A673 (cell line): ENCODE measurements around the gene IER5L. TPM values are rescaled to one million over a fixed set of nuclear protein-coding genes. Genes with fewer than 3 reads are reported as not detected.

Experiments used
- BruUV-seq: library from RNA; stranded (reverse); fragments of 400-500 nt; replicated peaks from 2 replicates; lab custom pipeline; 2021; lab: Mats Ljungman, UMichigan
- CTCF ChIA-PET: fragments of 300-600 bp; sonication (Branson Sonifier 250); formaldehyde crosslinking; loops from one replicate; lab custom pipeline; 2022; ENCODE audit warnings: antibody characterized with exemption; lab: Charles Lee
- POLR2A ChIA-PET: fragments of 300-600 bp; sonication (Branson Sonifier 250); formaldehyde crosslinking; loops from one replicate; lab custom pipeline; 2022; ENCODE audit warnings: antibody characterized with exemption; ENCODE audit not compliant: low non-redundant PET; lab: Charles Lee
- DNase-seq: peaks from one replicate; pipeline ENCODE4 v3.0.0-alpha.2; 2015; ENCODE audit warnings: low spot score
- H3K27ac ChIP-seq: fragments of 200-600 bp; sonication (generic); 2 replicates; pipeline ENCODE4 v1.5.1; 2016; ENCODE audit warnings: mixed run types, low read depth, mild to moderate bottlenecking, mixed read lengths, antibody characterized with exemption, low read length; ENCODE audit not compliant: poor library complexity, severe bottlenecking
- H3K27me3 ChIP-seq: fragments of 200-600 bp; sonication (generic); replicated peaks from 2 replicates; pipeline ENCODE4 v1.6.1; 2017; ENCODE audit warnings: mixed run types, low read depth, mild to moderate bottlenecking, mixed read lengths, antibody characterized with exemption, low read length; ENCODE audit not compliant: insufficient read depth, poor library complexity
- H3K36me3 ChIP-seq: fragments of 200-600 bp; sonication (generic); 2 replicates; pipeline ENCODE4 v1.6.1; 2016; ENCODE audit warnings: mixed run types, mild to moderate bottlenecking, mixed read lengths, antibody characterized with exemption, low read length; ENCODE audit not compliant: insufficient read depth, poor library complexity, severe bottlenecking
- H3K4me1 ChIP-seq: fragments of 200-600 bp; sonication (generic); 2 replicates; pipeline ENCODE4 v1.6.1; 2017; ENCODE audit warnings: mixed run types, mild to moderate bottlenecking, mixed read lengths, antibody characterized with exemption, low read length; ENCODE audit not compliant: insufficient read depth, poor library complexity, severe bottlenecking
- H3K4me3 ChIP-seq: fragments of 200-600 bp; sonication (generic); 2 replicates; pipeline ENCODE4 v1.5.1; 2016; ENCODE audit warnings: low read depth, mixed run types, mild to moderate bottlenecking, mixed read lengths, low read length; ENCODE audit not compliant: poor library complexity, severe bottlenecking
- H3K9me3 ChIP-seq: fragments of 200-600 bp; sonication (generic); 2 replicates; pipeline ENCODE4 v1.6.1; 2016; ENCODE audit warnings: mixed run types, low read depth, mild to moderate bottlenecking, mixed read lengths, antibody characterized with exemption, low read length; ENCODE audit not compliant: poor library complexity, severe bottlenecking
- EZH2 ChIP-seq: fragments of 200-600 bp; sonication (generic); IDR thresholded peaks from 2 replicates; pipeline ENCODE4 v1.6.1; 2017; ENCODE audit warnings: borderline replicate concordance, low read depth, mild to moderate bottlenecking, mixed read lengths, antibody characterized with exemption, low read length; ENCODE audit not compliant: poor library complexity, severe bottlenecking
- intact Hi-C: fragments of 100-400 bp; cut with micrococcal nuclease; formaldehyde crosslinking; loops from one replicate; pipeline ENCODE4 v1.10.0; 2022; ENCODE audit not compliant: unreplicated experiment
- total RNA-seq: library from RNA; stranded (reverse); gene quantifications from 2 replicates; pipeline ENCODE4 v1.2.3, GENCODE V29; 2021
- TF ChIP-seq, protein P1 (sequence below): fragments of 300-800, 200-600 bp; sonication (generic); conservative IDR thresholded peaks from 2 replicates; pipeline ENCODE4 v1.5.1; 2017; ENCODE audit warnings: low read depth, mild to moderate bottlenecking, antibody characterized with exemption, low read length, moderate library complexity, mixed read lengths

IER5L gene
- total RNA-seq, 1 experiment from 2014 or later = 14.0 TPM

GRCh38 chr9:129177443-129177790 is 644 bp downstream of the IER5L start:
- ChIA-PET CTCF (no interaction called here), POLR2A (interaction anchor here (1.1 kb wide), 1 partner anchor 13 kb away, joined by 3 read pairs; no protein-coding TSS in a partner anchor)
- intact Hi-C loops = loop anchor here (5.0 kb wide), 2 partner anchors 155 to 310 kb away; no protein-coding TSS in a partner anchor
- Histone ChIP-seq H3K4me1 (peaks cover 24% of the 10 kb centered on the region), H3K4me3 (peak overlapping the region; percentile 66), H3K36me3 (no peaks in the 10 kb centered on the region), H3K27ac (peak overlapping the region; percentile 53), H3K9me3 (no peaks in the 10 kb centered on the region), H3K27me3 (no peaks in the 10 kb centered on the region)
- TF ChIP-seq, protein P1, sequence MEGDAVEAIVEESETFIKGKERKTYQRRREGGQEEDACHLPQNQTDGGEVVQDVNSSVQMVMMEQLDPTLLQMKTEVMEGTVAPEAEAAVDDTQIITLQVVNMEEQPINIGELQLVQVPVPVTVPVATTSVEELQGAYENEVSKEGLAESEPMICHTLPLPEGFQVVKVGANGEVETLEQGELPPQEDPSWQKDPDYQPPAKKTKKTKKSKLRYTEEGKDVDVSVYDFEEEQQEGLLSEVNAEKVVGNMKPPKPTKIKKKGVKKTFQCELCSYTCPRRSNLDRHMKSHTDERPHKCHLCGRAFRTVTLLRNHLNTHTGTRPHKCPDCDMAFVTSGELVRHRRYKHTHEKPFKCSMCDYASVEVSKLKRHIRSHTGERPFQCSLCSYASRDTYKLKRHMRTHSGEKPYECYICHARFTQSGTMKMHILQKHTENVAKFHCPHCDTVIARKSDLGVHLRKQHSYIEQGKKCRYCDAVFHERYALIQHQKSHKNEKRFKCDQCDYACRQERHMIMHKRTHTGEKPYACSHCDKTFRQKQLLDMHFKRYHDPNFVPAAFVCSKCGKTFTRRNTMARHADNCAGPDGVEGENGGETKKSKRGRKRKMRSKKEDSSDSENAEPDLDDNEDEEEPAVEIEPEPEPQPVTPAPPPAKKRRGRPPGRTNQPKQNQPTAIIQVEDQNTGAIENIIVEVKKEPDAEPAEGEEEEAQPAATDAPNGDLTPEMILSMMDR = no peak
- no peak for TF ChIP-seq EZH2
- no TSS peak for BruUV-seq
- DNase-seq = peak; percentile 63

GRCh38 chr9:129176701-129177442 is 1.2 kb downstream of the IER5L start:
- no peaks in the 10 kb centered on the region for H3K36me3 ChIP-seq
- peak overlapping the region; percentile 66 for H3K4me3 ChIP-seq
- no peak for TF ChIP-seq EZH2
- TF ChIP-seq, protein P1 = no peak
- peak; percentile 33 for DNase-seq
- H3K9me3 ChIP-seq = no peaks in the 10 kb centered on the region
- peak overlapping the region; percentile 93 for H3K27ac ChIP-seq
- ChIA-PET CTCF (interaction anchor here (0.6 to 1.0 kb wide), 2 partner anchors 12 to 39 kb away, joined by 3 to 5 read pairs; no protein-coding TSS in a partner anchor), POLR2A (no interaction called here)
- peaks cover 24% of the 10 kb centered on the region for H3K4me1 ChIP-seq
- TSS peak; percentile 82 for BruUV-seq
- intact Hi-C loops = loop anchor here (5.0 kb wide), 2 partner anchors 155 to 310 kb away; no protein-coding TSS in a partner anchor
- no peaks in the 10 kb centered on the region for H3K27me3 ChIP-seq

DNA sequence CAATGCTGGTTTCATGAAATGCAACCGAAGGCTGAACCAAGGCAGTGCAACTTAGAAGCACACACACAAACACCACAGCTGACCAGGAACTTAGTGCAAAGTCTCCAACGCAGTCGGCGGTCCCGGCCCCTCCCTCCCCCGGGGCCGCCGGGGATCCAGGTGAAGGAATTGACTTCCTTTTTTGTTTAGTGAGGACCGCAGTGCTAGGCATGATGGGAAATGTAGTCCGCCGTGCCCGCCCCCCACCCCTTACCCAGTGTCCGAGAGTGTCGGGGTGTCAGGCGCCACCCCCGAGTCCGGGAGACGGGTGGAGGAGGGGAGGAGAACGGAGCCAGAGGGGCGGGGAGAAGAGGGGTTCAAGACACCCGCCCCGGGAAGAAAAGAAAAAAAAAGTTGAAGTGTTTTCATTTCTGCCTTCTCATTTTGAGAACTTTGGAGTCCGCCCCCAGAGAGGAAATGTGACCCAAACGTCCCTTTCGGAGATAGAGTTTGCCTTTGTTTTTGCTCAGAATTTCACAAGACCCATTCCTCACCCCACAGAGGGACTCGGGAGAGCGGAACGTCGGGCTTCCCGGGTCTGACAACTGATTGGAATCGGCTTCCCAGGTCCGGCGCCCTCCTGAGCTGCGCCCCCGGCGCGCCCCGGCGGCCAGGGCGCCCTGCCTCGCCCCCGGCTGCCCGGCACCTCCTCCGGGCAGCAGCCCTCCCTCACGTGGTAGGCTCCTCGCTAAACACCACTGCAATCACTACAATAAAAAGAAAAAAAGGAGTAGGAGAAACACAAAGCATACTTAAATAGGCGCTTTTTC is 2.0 kb downstream of the IER5L start:
- CTCF ChIA-PET = interaction anchor here (0.6 to 1.0 kb wide), 2 partner anchors 11 to 40 kb away, joined by 3 to 5 read pairs; no protein-coding TSS in a partner anchor
- POLR2A ChIA-PET = interaction anchor here (1.1 kb wide), 1 partner anchor 10 kb away, joined by 4 read pairs; no protein-coding TSS in a partner anchor

More for the DNA sequence above, 2.0 kb downstream of the IER5L start:
- DNase-seq = peak; percentile 79
- Histone ChIP-seq H3K27me3 (no peaks in the 10 kb centered on the region), H3K9me3 (no peaks in the 10 kb centered on the region), H3K27ac (peak overlapping the region; percentile 93), H3K4me1 (peaks cover 24% of the 10 kb centered on the region), H3K36me3 (no peaks in the 10 kb centered on the region), H3K4me3 (peak overlapping the region; percentile 66)
- no TSS peak for BruUV-seq
- TF ChIP-seq EZH2 = no peak
- TF ChIP-seq, protein P1 = no peak
- intact Hi-C loops = loop anchor here (2.0 to 5.0 kb wide), 4 partner anchors 35 to 435 kb away; no protein-coding TSS in a partner anchor
